ENCODE results near the gene SPPL2C. TPM values are rescaled to one million over a fixed set of nuclear protein-coding genes. Genes with fewer than 3 reads are reported as not detected.

Gene SPPL2C
- total RNA-seq, 1 experiment from 2014 or later = not detected

- ATAC-seq = no peak
- DNase-seq (ENCODE audit: low spot score) = no peak
- Mint-ChIP-seq H3K27ac (no peak overlapping the region), H3K27me3 (ENCODE audit: low read depth) (no peaks in the 10 kb centered on the region), H3K9me3 (no peaks in the 10 kb centered on the region), H3K4me3 (no peak overlapping the region), H3K36me3 (no peaks in the 10 kb centered on the region), H3K4me1 (no peaks in the 10 kb centered on the region)
- no peak for TF ChIP-seq ZNF138 (CRISPR knock-in tag; conservative IDR thresholded peaks at IDR 0.05)
- no peak for TF ChIP-seq ZMAT4 (CRISPR knock-in tag; IDR thresholded peaks at IDR 0.05)
- no peak for TF ChIP-seq NR1H2 (CRISPR knock-in tag; IDR thresholded peaks at IDR 0.05)
- no peak for TF ChIP-seq ATF2 (CRISPR knock-in tag; IDR thresholded peaks at IDR 0.05; ENCODE audit: borderline replicate concordance, low read depth)
- TF ChIP-seq ZNF396 (CRISPR knock-in tag; IDR thresholded peaks at IDR 0.05; ENCODE audit: borderline replicate concordance) = no peak
- TF ChIP-seq ZBTB43 (CRISPR knock-in tag; IDR thresholded peaks at IDR 0.05) = no peak
- TF ChIP-seq JAZF1 (CRISPR knock-in tag; IDR thresholded peaks at IDR 0.05) = no peak
- TF ChIP-seq IRF1 (CRISPR knock-in tag; IDR thresholded peaks at IDR 0.05) = no peak
- TF ChIP-seq AR (CRISPR knock-in tag; IDR thresholded peaks at IDR 0.05) = no peak
- TF ChIP-seq ATF6 (CRISPR knock-in tag; IDR thresholded peaks at IDR 0.05) = no peak
- TF ChIP-seq CREB1 (CRISPR knock-in tag; IDR thresholded peaks at IDR 0.05) = no peak
- no peak for TF ChIP-seq ATF3 (CRISPR knock-in tag; conservative IDR thresholded peaks at IDR 0.05)
- no peak for TF ChIP-seq USF2 (CRISPR knock-in tag; IDR thresholded peaks at IDR 0.05)
- TF ChIP-seq FOXP4 (CRISPR knock-in tag; IDR thresholded peaks at IDR 0.05) = no peak
- no peak for TF ChIP-seq NFE2L1 (CRISPR knock-in tag; IDR thresholded peaks at IDR 0.05)
- no peak for TF ChIP-seq USF1 (CRISPR knock-in tag; IDR thresholded peaks at IDR 0.05)
- POLR2A ChIA-PET = interaction anchor here (0.6 kb wide), 1 partner anchor 1240 kb away, joined by 3 read pairs; no protein-coding TSS in a partner anchor
- CTCF ChIA-PET = interaction anchor here (0.8 to 2.8 kb wide), 5 partner anchors 8 to 186 kb away, joined by 3 to 15 read pairs (median 8); no protein-coding TSS in a partner anchor
Observed at GRCh38 chr17:45826919-45827588, 17.6 kb upstream of the SPPL2C start.
